Endothelial cell of umbilical vein (primary cell): ENCODE data around the gene UBR7.

Experiments used
- JUN ChIP-seq: IDR thresholded peaks from 2 replicates; pipeline ENCODE4 v1.6.1; 2011; ENCODE audit warnings: borderline replicate concordance, low read depth; ENCODE audit not compliant: insufficient read length, insufficient read depth
- POLR2A ChIP-seq: IDR thresholded peaks from 2 replicates; pipeline ENCODE4 v1.6.1; 2012; ENCODE audit warnings: low read depth, mild to moderate bottlenecking, control low read depth, low read length
- TF ChIP-seq, protein P1 (sequence below), 2 donors: IDR thresholded peaks; 1 replicate in 1 of 2; 2 replicates in 1 of 2; pipeline ENCODE4 v1.5.1; 2011; ENCODE audit warnings: low read length in 2 of 2, mild to moderate bottlenecking in 2 of 2, moderate library complexity in 2 of 2, control low read depth in 1 of 2, inconsistent platforms in 1 of 2, low read depth in 1 of 2; ENCODE audit not compliant: insufficient read depth in 1 of 2; ENCODE audit errors: extremely low read depth in 1 of 2

- TF ChIP-seq JUN (no peak), POLR2A (no peak)
- TF ChIP-seq, protein P1, sequence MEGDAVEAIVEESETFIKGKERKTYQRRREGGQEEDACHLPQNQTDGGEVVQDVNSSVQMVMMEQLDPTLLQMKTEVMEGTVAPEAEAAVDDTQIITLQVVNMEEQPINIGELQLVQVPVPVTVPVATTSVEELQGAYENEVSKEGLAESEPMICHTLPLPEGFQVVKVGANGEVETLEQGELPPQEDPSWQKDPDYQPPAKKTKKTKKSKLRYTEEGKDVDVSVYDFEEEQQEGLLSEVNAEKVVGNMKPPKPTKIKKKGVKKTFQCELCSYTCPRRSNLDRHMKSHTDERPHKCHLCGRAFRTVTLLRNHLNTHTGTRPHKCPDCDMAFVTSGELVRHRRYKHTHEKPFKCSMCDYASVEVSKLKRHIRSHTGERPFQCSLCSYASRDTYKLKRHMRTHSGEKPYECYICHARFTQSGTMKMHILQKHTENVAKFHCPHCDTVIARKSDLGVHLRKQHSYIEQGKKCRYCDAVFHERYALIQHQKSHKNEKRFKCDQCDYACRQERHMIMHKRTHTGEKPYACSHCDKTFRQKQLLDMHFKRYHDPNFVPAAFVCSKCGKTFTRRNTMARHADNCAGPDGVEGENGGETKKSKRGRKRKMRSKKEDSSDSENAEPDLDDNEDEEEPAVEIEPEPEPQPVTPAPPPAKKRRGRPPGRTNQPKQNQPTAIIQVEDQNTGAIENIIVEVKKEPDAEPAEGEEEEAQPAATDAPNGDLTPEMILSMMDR (IDR thresholded peaks at IDR 0.05; ENCODE audit: extremely low read depth in 1 of 2, insufficient read depth in 1 of 2, low read depth in 1 of 2, low read length in 2 of 2), result no peak
Observed at GRCh38 chr14:93246534-93246933, 39.5 kb downstream of the UBR7 start.
